22Rv1 (cell line): Measurements from ENCODE around the gene COL5A1.

Experiments
- H3K27ac ChIP-seq: fragments of 450-650 bp; 2 replicates; pipeline ENCODE4 v1.5.1; 2017
- CTCF ChIP-seq: fragments of 450-650 bp; IDR thresholded peaks from 2 replicates; pipeline ENCODE4 v1.5.1; 2017; ENCODE audit warnings: mild to moderate bottlenecking
- ZFX ChIP-seq: fragments of 450-650 bp; IDR thresholded peaks from 2 replicates; pipeline ENCODE4 v1.6.1; 2017; ENCODE audit warnings: antibody characterized with exemption, borderline replicate concordance

COL5A1 gene

GRCh38 chr9:134744385-134745295 is 103.0 kb downstream of the COL5A1 start:
- H3K27ac ChIP-seq, result no peak overlapping the region
- TF ChIP-seq CTCF (no peak), ZFX (no peak)

- TF ChIP-seq CTCF (no peak), ZFX (no peak)
These were observed 106.4 kb downstream of the COL5A1 start for GRCh38 chr9:134747951-134748489.

GRCh38 chr9:134748591-134748990 is 107.0 kb downstream of the COL5A1 start:
- TF ChIP-seq ZFX (no peak), CTCF (no peak)
- no peak overlapping the region for H3K27ac ChIP-seq

More at GRCh38 chr9:134747951-134748489, 106.4 kb downstream of the COL5A1 start:
- no peak overlapping the region for H3K27ac ChIP-seq

- no peak overlapping the region for H3K27ac ChIP-seq
- TF ChIP-seq CTCF (no peak), ZFX (no peak)
These were observed 109.0 kb downstream of the COL5A1 start for GRCh38 chr9:134750450-134751155.

- no peak overlapping the region for H3K27ac ChIP-seq
These were observed 110.0 kb downstream of the COL5A1 start for GRCh38 chr9:134751622-134752021.

GRCh38 chr9:134752471-134753168 is 111.0 kb downstream of the COL5A1 start:
- no peak overlapping the region for H3K27ac ChIP-seq
- TF ChIP-seq ZFX, result no peak
- TF ChIP-seq CTCF, result no peak

More at GRCh38 chr9:134751622-134752021, 110.0 kb downstream of the COL5A1 start:
- TF ChIP-seq ZFX, result no peak
- no peak for TF ChIP-seq CTCF
